K562 (cell line): Measurements from ENCODE around the gene MEGF11. TPM values are rescaled to one million over a fixed set of nuclear protein-coding genes. Genes with fewer than 3 reads are reported as not detected.

ENCODE experiments used
- ARID1B ChIP-seq: fragments of 450-650 bp; IDR thresholded peaks from 2 replicates; pipeline ENCODE4 v1.6.1; 2016; ENCODE audit warnings: antibody characterized with exemption, mild to moderate bottlenecking, inconsistent platforms
- CBX5 ChIP-seq: IDR thresholded peaks from 2 replicates; pipeline ENCODE4 v1.6.1; 2014; ENCODE audit warnings: low read depth, borderline replicate concordance
- E2F8 ChIP-seq: fragments of 450-650 bp; IDR thresholded peaks from 2 replicates; pipeline ENCODE4 v1.7.1; 2018; ENCODE audit warnings: mild to moderate bottlenecking, low read depth; ENCODE audit not compliant: partially characterized antibody
- FOXA1 ChIP-seq: fragments of 450-650 bp; IDR thresholded peaks from 2 replicates; pipeline ENCODE4 v1.6.1; 2016; ENCODE audit warnings: mild to moderate bottlenecking, borderline replicate concordance
- GATA2 ChIP-seq: sonication (generic); formaldehyde crosslinking; IDR thresholded peaks from 2 replicates; pipeline ENCODE4 v1.4.0; 2020; ENCODE audit warnings: mild to moderate bottlenecking, missing genetic modification reagents
- HINFP ChIP-seq: fragments of 450-650 bp; conservative IDR thresholded peaks from 2 replicates; pipeline ENCODE4 v1.6.1; 2016; ENCODE audit warnings: missing genetic modification characterization, low read depth, mild to moderate bottlenecking, control low read depth, missing compliant biosample characterization
- HMBOX1 ChIP-seq: sonication (generic); IDR thresholded peaks from 2 replicates; pipeline ENCODE4 v1.6.1; 2016
- HSF4 ChIP-seq: fragments of 250-450 bp; sonication (Bioruptor Pico); IDR thresholded peaks from 2 replicates; pipeline ENCODE4 v2.1.2; 2022; ENCODE audit warnings: mild to moderate bottlenecking, moderate library complexity, borderline replicate concordance
- PCBP2 ChIP-seq: fragments of 200-400 bp; formaldehyde crosslinking; IDR thresholded peaks from 2 replicates; pipeline ENCODE4 v1.6.1; 2018; ENCODE audit warnings: low read length, low read depth, mild to moderate bottlenecking, moderate library complexity; ENCODE audit not compliant: poor library complexity, severe bottlenecking
- PHTF2 ChIP-seq: fragments of 250-450 bp; sonication (Bioruptor Pico); IDR thresholded peaks from 2 replicates; pipeline ENCODE4 v1.5.0; 2021; ENCODE audit warnings: mild to moderate bottlenecking
- RAD51 ChIP-seq: fragments of 450-650 bp; IDR thresholded peaks from 2 replicates; pipeline ENCODE4 v1.7.1; 2016; ENCODE audit warnings: low read depth, mild to moderate bottlenecking, borderline replicate concordance
- RBM25 ChIP-seq: fragments of 200-400 bp; formaldehyde crosslinking; IDR thresholded peaks from 2 replicates; pipeline ENCODE4 v1.6.1; 2018; ENCODE audit warnings: low read length, low read depth, moderate library complexity; ENCODE audit not compliant: severe bottlenecking
- SMAD1 ChIP-seq: fragments of 150-350 bp; IDR thresholded peaks from 2 replicates; pipeline ENCODE4 v1.6.1; 2014; ENCODE audit warnings: low read length, low read depth; ENCODE audit not compliant: partially characterized antibody
- TEAD2 ChIP-seq: fragments of 450-650 bp; IDR thresholded peaks from 2 replicates; pipeline ENCODE4 v1.6.1; 2016; ENCODE audit warnings: missing genetic modification characterization, control low read depth, missing compliant biosample characterization
- ZBTB5 ChIP-seq: fragments of 450-650 bp; IDR thresholded peaks from 2 replicates; pipeline ENCODE4 v1.6.1; 2017; ENCODE audit warnings: antibody characterized with exemption
- ZEB2 ChIP-seq: fragments of 450-650 bp; IDR thresholded peaks from 2 replicates; pipeline ENCODE4 v1.6.1; 2016
- ZNF696 ChIP-seq: fragments of 250-450 bp; sonication (Bioruptor Pico); conservative IDR thresholded peaks from 2 replicates; pipeline ENCODE4 v1.4.0; 2020; ENCODE audit warnings: mild to moderate bottlenecking, moderate library complexity
- ZNF79 ChIP-seq: fragments of 250-450 bp; sonication (Bioruptor Pico); IDR thresholded peaks from 2 replicates; pipeline ENCODE4 v1.4.0; 2020; ENCODE audit warnings: low read depth, mild to moderate bottlenecking, moderate library complexity
- polyA plus RNA-seq, 8 experiments: library from polyadenylated mRNA; depleted of rRNA in 4 of 8; stranded (reverse) in 5 of 8; unstranded in 3 of 8; fragments of >200 nt; fragmentation: Nextera tagmentation in 2 of 8; fragmentation: Illumina TruSeq in 1 of 8; extraction: Ambion mirVana in 2 of 8; extraction: Trizol in 1 of 8; gene quantifications; 2 replicates each; pipeline versions ENCODE4 v1.2.1 to v1.2.3, GENCODE V29; 2011 to 2014; ENCODE audit warnings: inconsistent platforms in 1 of 8, missing spikeins in 1 of 8
- total RNA-seq, 7 experiments: library from RNA; depleted of rRNA in 6 of 7; stranded (reverse); fragments of >200 nt in 6 of 7; fragmentation: Illumina TruSeq in 2 of 7; extraction: Trizol in 2 of 7; gene quantifications; 2 replicates each; pipeline versions ENCODE4 v1.2.1 to v1.2.3, GENCODE V29; 2011 to 2021; ENCODE audit warnings: low replicate concordance in 1 of 7
- TF ChIP-seq, protein P1 (sequence below): sonication (generic); formaldehyde crosslinking; IDR thresholded peaks from 2 replicates; pipeline ENCODE4 v1.8.0; 2023; ENCODE audit warnings: mild to moderate bottlenecking, missing genetic modification reagents

MEGF11 gene
- total and polyA plus RNA-seq, 9 of the 15 experiments (the other 6 are each of a cell fraction or from before 2014, with no cell fraction given), result 0.06 to 0.23 (median 0.20) TPM; not detected in 6

GRCh38 chr15:66233487-66234415 is 19.8 kb downstream of the MEGF11 start (continued):
- TF ChIP-seq HSF4 (CRISPR knock-in tag) (no peak), CBX5 (no peak), ZBTB5 (no peak), RAD51 (peak; percentile 91), ZNF79 (CRISPR knock-in tag) (no peak), ZEB2 (no peak), ZNF696 (CRISPR knock-in tag) (no peak), GATA2 (CRISPR knock-in tag) (no peak), E2F8 (no peak), HINFP (tag) (0 out of 2 replicates have a peak, but pooled peaks have one; percentile 55), HMBOX1 (no peak), SMAD1 (no peak), RBM25 (peak; percentile 3), TEAD2 (tag) (no peak), FOXA1 (no peak), ARID1B (peak; percentile 18; the same call in 1 of the 2 replicates), PHTF2 (CRISPR knock-in tag) (no peak), PCBP2 (no peak)
- TF ChIP-seq, protein P1, sequence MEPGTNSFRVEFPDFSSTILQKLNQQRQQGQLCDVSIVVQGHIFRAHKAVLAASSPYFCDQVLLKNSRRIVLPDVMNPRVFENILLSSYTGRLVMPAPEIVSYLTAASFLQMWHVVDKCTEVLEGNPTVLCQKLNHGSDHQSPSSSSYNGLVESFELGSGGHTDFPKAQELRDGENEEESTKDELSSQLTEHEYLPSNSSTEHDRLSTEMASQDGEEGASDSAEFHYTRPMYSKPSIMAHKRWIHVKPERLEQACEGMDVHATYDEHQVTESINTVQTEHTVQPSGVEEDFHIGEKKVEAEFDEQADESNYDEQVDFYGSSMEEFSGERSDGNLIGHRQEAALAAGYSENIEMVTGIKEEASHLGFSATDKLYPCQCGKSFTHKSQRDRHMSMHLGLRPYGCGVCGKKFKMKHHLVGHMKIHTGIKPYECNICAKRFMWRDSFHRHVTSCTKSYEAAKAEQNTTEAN, result no peak
